Calu3 (cell line): Measurements from ENCODE around the gene NMUR2. TPM values are rescaled to one million over a fixed set of nuclear protein-coding genes. Genes with fewer than 3 reads are reported as not detected.

ENCODE experiments used
- BruUV-seq: library from RNA; stranded (reverse); fragments of 400-500 nt; replicated peaks from 2 replicates; lab custom pipeline; 2021; lab: Mats Ljungman, UMichigan
- CTCF ChIA-PET: fragments of 300-600 bp; sonication (Branson Sonifier 250); formaldehyde crosslinking; loops from one replicate; lab custom pipeline; 2022; ENCODE audit warnings: antibody characterized with exemption; lab: Charles Lee
- DNase-seq: peaks from one replicate; pipeline ENCODE4 v3.0.0; 2022
- H3K27ac Mint-ChIP-seq: one replicate; pipeline ENCODE4 v1.8.0; 2022; ENCODE audit warnings: mixed read lengths; ENCODE audit not compliant: unreplicated experiment
- H3K27me3 Mint-ChIP-seq: one replicate; pipeline ENCODE4 v1.8.0; 2022; ENCODE audit warnings: mixed read lengths; ENCODE audit not compliant: unreplicated experiment
- H3K36me3 Mint-ChIP-seq: one replicate; pipeline ENCODE4 v1.8.0; 2022; ENCODE audit warnings: mild to moderate bottlenecking, moderate library complexity, mixed read lengths; ENCODE audit not compliant: insufficient read depth, unreplicated experiment
- H3K4me1 Mint-ChIP-seq: one replicate; pipeline ENCODE4 v1.8.0; 2022; ENCODE audit warnings: mild to moderate bottlenecking, low read depth, mixed read lengths; ENCODE audit not compliant: unreplicated experiment
- H3K4me3 Mint-ChIP-seq: one replicate; pipeline ENCODE4 v1.8.0; 2022; ENCODE audit warnings: mild to moderate bottlenecking, low read depth, moderate library complexity, mixed read lengths; ENCODE audit not compliant: unreplicated experiment
- H3K9me3 Mint-ChIP-seq: one replicate; pipeline ENCODE4 v1.8.0; 2022; ENCODE audit warnings: low read depth, mixed read lengths; ENCODE audit not compliant: unreplicated experiment
- intact Hi-C: fragments of 100-400 bp; cut with micrococcal nuclease; formaldehyde crosslinking; loops from one replicate; pipeline ENCODE4 v1.10.0; 2022; ENCODE audit not compliant: unreplicated experiment
- total RNA-seq: library from RNA; stranded (reverse); gene quantifications from 2 replicates; pipeline ENCODE4 v1.2.3, GENCODE V29; 2022
- TF ChIP-seq, protein P1 (sequence below): fragments of 200-600 bp; IDR thresholded peaks from one replicate; pipeline ENCODE4 v1.8.0; 2022; ENCODE audit warnings: antibody characterized with exemption; ENCODE audit not compliant: unreplicated experiment

Gene NMUR2
- total RNA-seq, 1 experiment from 2014 or later, result 178 TPM

DNA sequence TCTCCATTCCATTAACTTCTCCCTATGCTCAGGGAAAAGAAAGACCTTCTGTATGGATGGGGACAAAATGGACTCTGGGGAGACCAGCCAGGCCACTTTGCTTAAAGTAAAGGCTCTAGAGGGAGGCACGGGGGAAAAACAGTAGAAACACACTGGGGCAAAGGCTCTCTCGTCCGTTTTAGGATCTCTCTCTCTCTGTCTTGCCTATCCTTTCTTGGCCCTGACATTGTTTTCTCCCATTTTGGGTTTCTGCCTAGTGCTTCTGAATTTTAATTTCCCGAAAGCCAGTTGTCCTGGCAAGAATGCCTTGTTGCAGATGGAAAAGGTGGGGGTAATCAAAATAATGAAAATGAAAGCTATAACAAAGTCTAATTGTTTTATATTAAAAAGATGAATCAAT, 28.2 kb downstream of the NMUR2 start:
- DNase-seq, result no peak
- Mint-ChIP-seq H3K27ac (no peak overlapping the region), H3K4me3 (no peak overlapping the region), H3K4me1 (peaks cover 38% of the 10 kb centered on the region), H3K9me3 (no peaks in the 10 kb centered on the region), H3K36me3 (no peaks in the 10 kb centered on the region), H3K27me3 (no peaks in the 10 kb centered on the region)
- intact Hi-C loops, result no loop called here
- CTCF ChIA-PET, result interaction anchor here (1.1 kb wide), 1 partner anchor 42 kb away, joined by 5 read pairs; no protein-coding TSS in a partner anchor
- BruUV-seq, result no TSS peak
- TF ChIP-seq, protein P1, sequence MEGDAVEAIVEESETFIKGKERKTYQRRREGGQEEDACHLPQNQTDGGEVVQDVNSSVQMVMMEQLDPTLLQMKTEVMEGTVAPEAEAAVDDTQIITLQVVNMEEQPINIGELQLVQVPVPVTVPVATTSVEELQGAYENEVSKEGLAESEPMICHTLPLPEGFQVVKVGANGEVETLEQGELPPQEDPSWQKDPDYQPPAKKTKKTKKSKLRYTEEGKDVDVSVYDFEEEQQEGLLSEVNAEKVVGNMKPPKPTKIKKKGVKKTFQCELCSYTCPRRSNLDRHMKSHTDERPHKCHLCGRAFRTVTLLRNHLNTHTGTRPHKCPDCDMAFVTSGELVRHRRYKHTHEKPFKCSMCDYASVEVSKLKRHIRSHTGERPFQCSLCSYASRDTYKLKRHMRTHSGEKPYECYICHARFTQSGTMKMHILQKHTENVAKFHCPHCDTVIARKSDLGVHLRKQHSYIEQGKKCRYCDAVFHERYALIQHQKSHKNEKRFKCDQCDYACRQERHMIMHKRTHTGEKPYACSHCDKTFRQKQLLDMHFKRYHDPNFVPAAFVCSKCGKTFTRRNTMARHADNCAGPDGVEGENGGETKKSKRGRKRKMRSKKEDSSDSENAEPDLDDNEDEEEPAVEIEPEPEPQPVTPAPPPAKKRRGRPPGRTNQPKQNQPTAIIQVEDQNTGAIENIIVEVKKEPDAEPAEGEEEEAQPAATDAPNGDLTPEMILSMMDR, result no peak

GRCh38 chr5:152374711-152375275, 30.3 kb downstream of the NMUR2 start:
- intact Hi-C loops, result no loop called here
- Mint-ChIP-seq H3K27ac (no peak overlapping the region), H3K4me1 (peaks cover 28% of the 10 kb centered on the region), H3K4me3 (no peak overlapping the region), H3K9me3 (peaks cover 2% of the 10 kb centered on the region), H3K27me3 (no peaks in the 10 kb centered on the region), H3K36me3 (no peaks in the 10 kb centered on the region)
- DNase-seq, result no peak
- CTCF ChIA-PET, result no interaction called here
- BruUV-seq, result no TSS peak
- TF ChIP-seq, protein P1, result no peak

GRCh38 chr5:152372875-152373274, 32.2 kb downstream of the NMUR2 start:
- intact Hi-C loops, result no loop called here
- Mint-ChIP-seq H3K27me3 (no peaks in the 10 kb centered on the region), H3K4me1 (peaks cover 9% of the 10 kb centered on the region), H3K36me3 (no peaks in the 10 kb centered on the region), H3K27ac (no peak overlapping the region), H3K9me3 (peaks cover 2% of the 10 kb centered on the region), H3K4me3 (no peak overlapping the region)
- CTCF ChIA-PET, result no interaction called here
- no peak for DNase-seq
- no TSS peak for BruUV-seq
- TF ChIP-seq, protein P1, result no peak

GRCh38 chr5:152369298-152369697, 35.8 kb downstream of the NMUR2 start:
- Mint-ChIP-seq H3K27ac (no peak overlapping the region), H3K36me3 (no peaks in the 10 kb centered on the region), H3K4me1 (no peaks in the 10 kb centered on the region), H3K27me3 (no peaks in the 10 kb centered on the region), H3K9me3 (peaks cover 2% of the 10 kb centered on the region), H3K4me3 (no peak overlapping the region)
- TF ChIP-seq, protein P1, result no peak
- CTCF ChIA-PET, result no interaction called here
- intact Hi-C loops, result no loop called here
- BruUV-seq, result no TSS peak
- DNase-seq, result no peak
